SH-SY5Y (cell line): ENCODE results near the gene SCGB3A1.

Source experiments
- GATA2 ChIP-seq: IDR thresholded peaks from 2 replicates; pipeline ENCODE4 v1.6.1; 2011; ENCODE audit warnings: mild to moderate bottlenecking, low read depth, low read length
- GATA3 ChIP-seq: IDR thresholded peaks from 2 replicates; pipeline ENCODE4 v1.6.1; 2011; ENCODE audit warnings: low read depth, mild to moderate bottlenecking, low read length, moderate library complexity

DNA sequence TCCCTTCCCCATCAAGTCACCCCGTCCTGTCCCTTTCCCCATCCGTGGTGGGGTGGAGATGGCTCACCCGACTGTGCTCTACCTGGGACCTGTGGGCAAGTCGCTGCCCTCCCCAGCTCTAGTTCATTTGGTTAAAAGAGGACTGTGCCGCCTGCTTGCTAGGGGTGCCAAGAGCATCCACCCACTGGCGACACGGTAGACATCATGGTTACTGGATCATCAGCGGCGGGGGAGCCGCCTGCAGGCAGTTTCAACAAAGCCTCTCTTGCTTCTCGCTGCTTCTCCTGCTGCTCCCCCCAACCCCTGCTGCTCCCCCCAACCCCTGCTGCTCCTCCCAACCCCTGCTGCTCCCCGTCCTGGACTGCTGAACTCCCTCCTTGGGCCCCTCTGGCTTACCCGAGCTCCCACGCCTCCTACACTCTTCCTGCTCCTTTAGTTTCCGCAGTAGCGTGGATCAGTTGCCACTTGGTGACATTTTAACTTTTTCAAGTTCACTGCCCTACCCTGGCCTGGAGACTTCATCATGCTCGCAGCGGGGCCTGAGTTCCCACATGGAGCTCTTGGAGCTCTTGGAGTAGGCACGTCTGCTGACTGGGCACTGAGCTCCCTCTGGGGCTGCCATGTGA, 22.0 kb upstream of the SCGB3A1 start:
- TF ChIP-seq GATA3, result no peak
- no peak for TF ChIP-seq GATA2
